Stimulated activated CD4-positive, alpha-beta T cell treated with anti-CD3 and anti-CD28 coated beads, Interleukin-12 subunit alpha, Interleukin-12 subunit beta, amount 100 ng/mL, for 24 hours (primary cell): ENCODE data around the gene CORO7.

Experiments used
- DNase-seq, 2 experiments: peaks; one replicate each; pipeline ENCODE4 v3.0.0-alpha.2; 2020; ENCODE audit warnings: low read depth in 2 of 2

The CORO7 gene

DNA sequence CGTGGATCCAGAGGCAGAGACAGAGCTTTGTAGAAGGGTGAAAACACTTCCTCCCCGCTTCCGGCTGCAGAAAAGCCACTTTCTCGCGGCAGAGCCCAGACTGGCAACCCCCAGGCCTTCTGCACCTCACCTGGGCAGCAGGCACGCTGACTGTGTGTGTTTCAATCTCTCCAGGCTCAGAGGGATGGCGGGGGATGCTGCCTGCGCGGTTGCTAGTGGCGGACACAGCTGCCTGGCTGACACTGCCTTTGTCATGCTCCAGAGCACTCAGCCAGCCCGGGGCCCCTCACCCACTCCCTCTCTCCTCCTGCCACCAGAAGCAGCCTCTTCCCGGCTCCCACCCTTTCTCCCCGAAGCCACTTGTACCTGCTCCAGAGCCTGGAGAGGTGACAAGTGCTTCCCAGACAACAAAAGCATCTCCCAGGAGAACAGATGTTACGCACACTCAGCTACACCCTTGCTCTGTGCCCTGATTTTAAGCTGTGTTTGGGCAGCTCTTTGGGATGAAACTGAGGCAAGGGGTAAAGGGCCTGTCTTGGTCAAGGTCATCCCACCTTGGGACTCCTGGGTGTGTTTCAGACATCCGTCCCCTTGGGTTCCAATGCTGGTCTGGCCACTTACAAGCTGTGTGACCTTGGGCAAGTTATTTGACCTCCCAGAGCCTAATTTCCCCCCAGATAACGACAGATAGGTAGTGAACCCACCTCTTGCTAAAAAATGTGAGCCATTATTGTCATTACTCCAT lies 109.8 kb downstream of the CORO7 start:
- DNase-seq: peak in 1 of 2 experiments; percentile 18
